Transverse colon (tissue), 4 donors: ENCODE measurements around the gene IRS2. TPM values are rescaled to one million over a fixed set of nuclear protein-coding genes. Genes with fewer than 3 reads are reported as not detected.
A peak's percentile ranks its signal among the peaks of the same experiment; 100 is the strongest.

ENCODE experiments used
- DNase-seq: peaks from one replicate; pipeline ENCODE4 v3.0.0-alpha.2; 2019
- H3K27ac ChIP-seq, 4 donors: fragments of 200-600 bp; sonication (generic); 2 replicates each; pipeline ENCODE4 v1.5.1; 2016 to 2018; ENCODE audit warnings: inconsistent platforms in 4 of 4
- H3K27me3 ChIP-seq: fragments of 200-600 bp; sonication (generic); 2 replicates; pipeline ENCODE4 v1.5.1; 2017; ENCODE audit warnings: inconsistent platforms
- H3K36me3 ChIP-seq, 4 donors: fragments of 200-600 bp; sonication (generic); 2 replicates each; pipeline ENCODE4 v1.5.1; 2017 to 2019; ENCODE audit warnings: inconsistent platforms in 4 of 4
- H3K4me1 ChIP-seq, 4 donors: fragments of 200-600 bp; sonication (generic); 2 replicates each; pipeline ENCODE4 v1.5.1; 2017 to 2020; ENCODE audit warnings: inconsistent platforms in 4 of 4
- H3K4me3 ChIP-seq, 4 donors: fragments of 200-600 bp; sonication (generic); 1 replicate in 1 of 4; 2 replicates in 3 of 4; pipeline versions ENCODE4 v1.5.1 to v1.6.1; 2017 to 2019; ENCODE audit warnings: inconsistent platforms in 4 of 4
- H3K9me3 ChIP-seq, 2 donors: fragments of 200-600 bp; sonication (generic); 2 replicates each; pipeline ENCODE4 v1.5.1; 2017 to 2019; ENCODE audit warnings: inconsistent platforms in 2 of 2
- EP300 ChIP-seq: sonication (generic); formaldehyde crosslinking; IDR thresholded peaks from one replicate; pipeline ENCODE4 v1.6.1; 2017; ENCODE audit warnings: antibody characterized with exemption, low read depth
- POLR2A ChIP-seq: fragments of 450-650 bp; IDR thresholded peaks from one replicate; pipeline ENCODE4 v1.6.1; 2016; ENCODE audit warnings: antibody characterized with exemption, mild to moderate bottlenecking, moderate library complexity
- POLR2AphosphoS5 ChIP-seq, 3 donors: sonication (generic); formaldehyde crosslinking; IDR thresholded peaks; one replicate each; pipeline ENCODE4 v1.6.1; 2016; ENCODE audit warnings: antibody characterized with exemption in 3 of 3
- WGBS, 2 donors: methylation state at CpG; one replicate each; pipeline ENCODE4 v1.1.5; 2018; ENCODE audit warnings: low coverage in 1 of 2; 5-methylcytosine and 5-hydroxymethylcytosine counted together
- in situ Hi-C, 4 donors: fragments of 200-750 bp; cut with MboI; loops; one replicate each; pipeline versions ENCODE4 v1.15.0 to v1.15.1; 2017; ENCODE audit warnings: low sequenced_read_pairs in 3 of 4, low pct_ligation_motif_present in 1 of 4, low pct_unique_long_range_greater_than_20kb in 1 of 4
- intact Hi-C: fragments of 100-400 bp; cut with DNase I; formaldehyde crosslinking; loops from one replicate; pipeline ENCODE4 v1.15.1; 2023; ENCODE audit warnings: low total_unique reads
- total RNA-seq, 4 donors: library from RNA; depleted of rRNA; stranded (reverse); fragments of >200 nt; gene quantifications; one replicate each; pipeline ENCODE4 v1.1.0, GENCODE V29; 2016
- TF ChIP-seq, protein P1 (sequence below), 5 experiments: fragments of 200-600 bp in 3 of 5; fragments of 450-650 bp in 2 of 5; sonication (generic) in 3 of 5; IDR thresholded peaks; 1 replicate in 2 of 5; 2 replicates in 3 of 5; pipeline ENCODE4 v1.5.1; 2016 to 2017; ENCODE audit warnings: antibody characterized with exemption in 5 of 5, inconsistent platforms in 3 of 5, mild to moderate bottlenecking in 2 of 5, moderate library complexity in 1 of 5

The IRS2 gene
- total RNA-seq, 4 donors from 2014 or later: 12.5 to 72.6 (median 28.5) TPM

GRCh38 chr13:109720758-109721184 lies 65.6 kb downstream of the IRS2 start:
- Histone ChIP-seq H3K4me3 (no peak overlapping the region), H3K36me3 (no peaks in the 10 kb centered on the region), H3K27ac (no peak overlapping the region), H3K9me3 (no peaks in the 10 kb centered on the region), H3K27me3 (no peaks in the 10 kb centered on the region), H3K4me1 (peaks cover 0 to 7% (median 3%) of the 10 kb centered on the region in 4 donors)
- DNase-seq: no peak
- WGBS, 2 donors: 41 to 45% methylated on average over 4 to 5 of the region's 5 CpGs
- TF ChIP-seq POLR2A: no peak
- TF ChIP-seq EP300: no peak
- TF ChIP-seq, protein P1, sequence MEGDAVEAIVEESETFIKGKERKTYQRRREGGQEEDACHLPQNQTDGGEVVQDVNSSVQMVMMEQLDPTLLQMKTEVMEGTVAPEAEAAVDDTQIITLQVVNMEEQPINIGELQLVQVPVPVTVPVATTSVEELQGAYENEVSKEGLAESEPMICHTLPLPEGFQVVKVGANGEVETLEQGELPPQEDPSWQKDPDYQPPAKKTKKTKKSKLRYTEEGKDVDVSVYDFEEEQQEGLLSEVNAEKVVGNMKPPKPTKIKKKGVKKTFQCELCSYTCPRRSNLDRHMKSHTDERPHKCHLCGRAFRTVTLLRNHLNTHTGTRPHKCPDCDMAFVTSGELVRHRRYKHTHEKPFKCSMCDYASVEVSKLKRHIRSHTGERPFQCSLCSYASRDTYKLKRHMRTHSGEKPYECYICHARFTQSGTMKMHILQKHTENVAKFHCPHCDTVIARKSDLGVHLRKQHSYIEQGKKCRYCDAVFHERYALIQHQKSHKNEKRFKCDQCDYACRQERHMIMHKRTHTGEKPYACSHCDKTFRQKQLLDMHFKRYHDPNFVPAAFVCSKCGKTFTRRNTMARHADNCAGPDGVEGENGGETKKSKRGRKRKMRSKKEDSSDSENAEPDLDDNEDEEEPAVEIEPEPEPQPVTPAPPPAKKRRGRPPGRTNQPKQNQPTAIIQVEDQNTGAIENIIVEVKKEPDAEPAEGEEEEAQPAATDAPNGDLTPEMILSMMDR (IDR thresholded peaks at IDR 0.05): no peak
- no peak for TF ChIP-seq POLR2AphosphoS5 (IDR thresholded peaks at IDR 0.05)
- in situ Hi-C loops: no loop called here
- intact Hi-C loops: no loop called here

GRCh38 chr13:109719962-109720646 lies 66.3 kb downstream of the IRS2 start:
- TF ChIP-seq POLR2AphosphoS5 (IDR thresholded peaks at IDR 0.05): no peak
- TF ChIP-seq POLR2A: no peak
- TF ChIP-seq, protein P1 (IDR thresholded peaks at IDR 0.05): no peak
- no peak for TF ChIP-seq EP300
- H3K27ac ChIP-seq: no peak overlapping the region
- H3K36me3 ChIP-seq: no peaks in the 10 kb centered on the region
- H3K4me3 ChIP-seq: no peak overlapping the region
- H3K9me3 ChIP-seq: no peaks in the 10 kb centered on the region
- DNase-seq: no peak
- peaks cover 0 to 7% (median 3%) of the 10 kb centered on the region in 4 donors for H3K4me1 ChIP-seq
- intact Hi-C loops: no loop called here
- in situ Hi-C loops: no loop called here
- WGBS, 2 donors: 58 to 70% methylated on average over 7 of the region's 7 CpGs
- H3K27me3 ChIP-seq: no peaks in the 10 kb centered on the region

DNA sequence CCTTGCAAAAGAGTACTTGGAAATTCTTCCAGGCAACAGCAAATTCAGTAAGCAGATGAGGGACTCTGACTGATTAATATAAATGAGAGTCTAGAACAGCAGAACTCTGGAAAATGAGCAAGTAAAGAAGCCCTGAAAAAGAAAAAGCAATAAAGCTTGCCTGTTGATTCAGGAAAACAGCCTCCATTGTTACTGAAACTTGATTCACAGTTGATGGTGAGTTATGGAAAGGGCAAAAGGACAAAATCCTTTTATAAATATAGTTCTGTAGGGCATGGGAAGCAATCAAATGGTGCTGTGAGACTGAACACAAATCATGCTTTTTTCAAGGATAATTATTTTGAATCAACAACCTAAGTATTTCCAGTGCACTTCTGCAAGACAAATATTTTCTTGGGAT lies 67.7 kb downstream of the IRS2 start:
- Histone ChIP-seq H3K9me3 (no peaks in the 10 kb centered on the region), H3K27me3 (no peaks in the 10 kb centered on the region), H3K27ac (peak overlapping the region in 1 of 4 donors; percentile 20), H3K4me1 (peaks cover 0 to 7% (median 3%) of the 10 kb centered on the region in 4 donors), H3K36me3 (no peaks in the 10 kb centered on the region), H3K4me3 (no peak overlapping the region)
- DNase-seq: no peak
- intact Hi-C loops: no loop called here
- TF ChIP-seq POLR2AphosphoS5 (IDR thresholded peaks at IDR 0.05) (no peak), POLR2A (no peak), EP300 (no peak)
- TF ChIP-seq, protein P1 (IDR thresholded peaks at IDR 0.05): no peak
- in situ Hi-C loops: no loop called here

DNA sequence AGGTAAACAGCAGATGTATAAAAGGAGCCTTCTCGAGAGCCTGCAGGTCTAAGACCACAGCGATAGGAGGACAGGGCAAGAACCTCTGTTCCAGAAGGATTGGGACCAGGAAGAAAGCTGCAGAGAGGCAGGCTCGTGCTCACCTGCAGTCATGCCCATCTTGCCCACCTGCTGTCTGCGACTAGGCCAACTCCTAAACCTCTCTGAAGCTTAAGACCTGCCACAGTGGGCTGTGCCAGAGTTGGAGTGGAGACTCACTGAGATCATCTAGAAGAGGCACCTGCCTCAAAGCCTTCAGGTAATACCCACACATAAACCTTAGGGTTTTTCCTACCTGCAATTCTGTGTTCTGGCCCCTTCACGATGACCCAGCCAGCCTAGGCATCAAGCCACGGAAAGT lies 68.7 kb downstream of the IRS2 start:
- TF ChIP-seq, protein P1 (IDR thresholded peaks at IDR 0.05): no peak
- TF ChIP-seq POLR2A (no peak), EP300 (no peak), POLR2AphosphoS5 (IDR thresholded peaks at IDR 0.05) (no peak)
- intact Hi-C loops: no loop called here
- no peaks in the 10 kb centered on the region for H3K27me3 ChIP-seq
- in situ Hi-C loops: no loop called here
- peaks cover 0 to 7% (median 3%) of the 10 kb centered on the region in 4 donors for H3K4me1 ChIP-seq
- H3K9me3 ChIP-seq: no peaks in the 10 kb centered on the region
- WGBS, 2 donors: 88% methylated on average over 6 of the region's 6 CpGs; no CpG with 5 or more reads in 1 of the 2 donors
- no peaks in the 10 kb centered on the region for H3K36me3 ChIP-seq
- no peak for DNase-seq
- H3K27ac ChIP-seq: no peak overlapping the region
- no peak overlapping the region for H3K4me3 ChIP-seq
